Activated CD8-positive, alpha-beta memory T cell treated with anti-CD3 and anti-CD28 coated beads, Interleukin-2, amount 50 U/mL, for 24 hours (primary cell): ENCODE measurements around the gene GPS2.

Source experiments
- DNase-seq: peaks from one replicate; pipeline ENCODE4 v3.0.0-alpha.2; 2020; ENCODE audit errors: extremely low read depth

The GPS2 gene, protein sequence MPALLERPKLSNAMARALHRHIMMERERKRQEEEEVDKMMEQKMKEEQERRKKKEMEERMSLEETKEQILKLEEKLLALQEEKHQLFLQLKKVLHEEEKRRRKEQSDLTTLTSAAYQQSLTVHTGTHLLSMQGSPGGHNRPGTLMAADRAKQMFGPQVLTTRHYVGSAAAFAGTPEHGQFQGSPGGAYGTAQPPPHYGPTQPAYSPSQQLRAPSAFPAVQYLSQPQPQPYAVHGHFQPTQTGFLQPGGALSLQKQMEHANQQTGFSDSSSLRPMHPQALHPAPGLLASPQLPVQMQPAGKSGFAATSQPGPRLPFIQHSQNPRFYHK

DNA sequence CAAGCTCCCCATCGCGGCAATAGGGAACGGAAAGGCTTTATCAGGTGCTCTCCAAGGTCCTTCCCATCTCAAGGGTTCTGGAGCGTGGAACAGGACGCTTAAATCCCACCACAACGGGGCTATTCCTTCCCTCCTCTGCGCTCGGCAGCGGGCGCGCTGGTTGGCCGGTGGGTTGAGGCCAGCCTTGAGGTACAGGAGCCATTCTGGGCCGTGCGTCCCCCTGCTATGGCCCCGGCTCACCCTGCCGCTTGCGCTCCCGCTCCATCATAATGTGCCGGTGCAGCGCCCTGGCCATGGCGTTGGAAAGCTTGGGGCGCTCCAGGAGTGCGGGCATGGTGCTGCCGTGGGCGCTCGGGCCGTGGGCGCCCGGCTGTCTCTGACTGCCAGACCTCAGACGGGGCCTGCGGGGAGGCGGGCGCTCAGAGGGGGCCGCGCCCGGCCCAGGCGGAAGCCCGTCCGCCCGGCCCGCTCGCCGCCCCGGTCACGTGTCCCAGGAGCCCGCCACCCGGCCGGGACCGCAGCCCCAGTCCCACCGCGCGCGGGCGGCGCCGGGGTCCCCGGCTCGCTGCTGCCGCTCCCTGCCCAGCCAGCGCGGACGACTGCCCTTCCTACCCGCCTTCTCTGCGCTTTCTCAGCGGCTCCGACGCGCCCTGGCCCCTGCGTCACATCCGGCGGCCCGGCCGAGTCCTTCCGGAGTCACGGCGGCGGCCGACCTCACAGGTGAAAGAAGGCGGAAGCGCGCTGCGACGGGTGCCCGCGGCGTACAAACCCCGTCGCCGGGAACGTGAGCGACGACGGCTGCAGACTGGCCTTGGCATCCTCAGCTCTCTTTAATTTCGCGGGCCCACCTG, at the start of gene GPS2:
Gene GPS2 (minus strand): TSS at position 642 of the 851 bp plus-strand sequence. CDS start 308 bp downstream, at position 334.
- DNase-seq, result peak; percentile 78

DNA sequence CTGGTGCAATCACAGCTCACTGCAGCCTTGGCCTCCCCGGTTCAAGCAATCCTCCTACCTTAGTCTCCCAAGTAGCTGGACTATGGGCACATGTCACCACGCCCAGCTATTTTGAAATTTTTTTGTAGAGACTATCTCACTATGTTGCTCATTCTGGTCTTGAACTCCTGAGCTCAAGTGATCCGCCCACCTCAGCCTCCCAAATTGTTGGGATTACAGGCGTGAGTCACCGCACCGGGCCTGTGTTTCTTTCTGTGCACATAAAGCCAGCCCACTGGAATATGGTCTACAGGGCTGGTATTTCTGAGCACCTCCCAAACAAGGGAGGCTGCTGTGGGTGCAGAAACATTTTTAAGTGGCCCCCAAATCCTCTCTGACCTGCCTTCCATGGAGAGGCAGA, 48.2 kb upstream of the GPS2 start:
- DNase-seq, result no peak

DNA sequence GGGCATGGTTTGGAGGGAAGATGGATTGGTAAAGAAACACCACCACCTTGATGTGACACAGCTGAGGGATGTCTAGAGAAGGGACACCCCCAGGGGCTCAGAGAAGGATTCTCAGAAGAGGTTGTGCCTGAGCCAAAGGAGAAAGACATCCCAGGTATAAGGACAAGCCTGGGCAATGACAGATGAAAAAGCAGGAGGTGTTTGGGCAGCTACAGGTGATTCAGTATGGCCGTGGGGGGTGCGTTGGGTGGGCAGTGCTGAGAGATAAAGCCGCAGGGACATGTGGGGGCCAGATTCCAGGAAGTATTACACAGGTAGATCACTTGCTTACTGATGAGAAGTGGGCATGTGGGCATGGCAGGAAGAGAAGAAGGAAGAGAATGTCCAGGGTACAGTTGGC, 46.7 kb upstream of the GPS2 start:
- DNase-seq, result no peak

DNA sequence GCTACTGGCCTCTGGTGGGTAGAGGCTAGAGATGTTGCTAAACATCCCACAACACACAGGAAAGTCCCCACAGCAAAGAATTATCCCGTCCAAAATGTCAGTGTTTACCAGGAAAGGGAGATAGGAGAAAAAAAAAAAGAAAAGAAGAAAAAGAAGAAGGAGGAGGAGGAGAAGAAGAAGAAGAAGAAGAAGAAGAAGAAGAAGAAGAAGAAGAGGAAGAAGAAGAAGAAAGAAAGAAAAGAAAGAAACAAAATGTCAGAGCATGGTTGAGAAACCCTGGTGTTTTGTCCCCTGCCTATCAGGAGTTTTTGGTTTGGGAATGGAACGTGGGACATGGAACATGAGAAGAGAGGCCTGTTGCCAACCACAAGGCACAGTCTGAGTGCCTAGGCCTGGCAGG, 42.2 kb upstream of the GPS2 start:
- no peak for DNase-seq

DNA sequence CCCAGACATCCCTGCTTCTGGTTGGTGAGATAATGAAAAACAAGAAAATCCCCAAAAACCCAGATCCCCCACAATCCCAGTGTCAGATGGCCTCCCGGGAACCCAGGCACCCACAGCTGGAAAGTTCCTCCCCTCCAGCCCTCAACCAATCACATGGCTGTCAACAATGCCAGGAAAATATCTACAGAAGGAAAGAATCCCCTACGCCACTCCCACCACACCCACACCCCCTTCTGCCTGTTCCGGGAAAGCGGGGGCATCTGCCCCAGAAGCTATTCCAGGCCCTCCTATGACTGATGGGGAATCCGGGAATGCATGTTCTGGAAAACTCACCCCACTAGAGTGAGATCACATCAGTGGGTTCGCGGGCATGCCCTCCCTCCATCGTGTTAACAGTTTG, 41.6 kb upstream of the GPS2 start:
- DNase-seq, result no peak

DNA sequence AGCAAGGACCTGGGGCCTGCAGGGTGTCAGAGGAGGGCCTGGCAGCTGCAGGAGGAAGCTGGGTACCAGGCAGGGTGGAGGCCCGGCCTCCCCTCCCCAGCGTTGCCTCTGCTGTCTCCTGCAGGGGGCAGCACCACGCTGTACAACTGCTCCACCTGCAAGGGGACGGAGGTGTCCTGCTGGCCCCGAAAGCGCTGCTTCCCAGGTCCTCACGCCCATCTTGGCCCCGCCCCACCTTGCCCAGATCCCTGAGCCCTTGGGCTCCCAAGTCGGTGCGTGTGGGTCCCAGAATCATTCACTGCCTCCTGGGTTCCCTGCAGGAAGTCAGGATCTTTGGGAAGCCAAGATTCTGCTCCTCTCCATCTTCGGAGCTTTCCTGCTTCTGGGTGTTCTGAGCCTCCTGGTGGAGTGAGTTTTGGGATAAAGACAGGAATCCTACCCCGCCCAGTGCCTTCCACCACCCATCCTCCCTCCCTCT, 41.0 kb upstream of the GPS2 start:
- DNase-seq, result peak; percentile 50

DNA sequence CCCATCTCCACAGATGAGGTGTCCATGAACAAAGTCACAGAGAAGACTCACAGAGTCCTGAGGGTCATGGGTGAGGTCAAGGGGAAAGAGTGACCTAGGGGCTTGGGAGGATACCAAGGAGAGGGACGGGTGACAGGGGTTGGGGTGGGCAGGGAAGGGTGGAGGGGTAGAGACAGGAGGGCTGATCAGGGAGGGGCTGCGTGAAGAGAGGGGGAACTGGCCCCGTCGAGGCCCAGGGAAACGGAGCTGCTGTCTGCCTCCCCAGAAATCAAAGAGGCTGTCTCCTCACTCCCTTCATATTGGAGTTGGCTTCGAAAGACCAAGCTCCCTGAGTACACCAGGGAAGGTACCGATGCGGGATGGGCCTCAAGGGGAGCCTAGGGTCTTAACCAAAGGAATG, 40.4 kb upstream of the GPS2 start:
- no peak for DNase-seq

DNA sequence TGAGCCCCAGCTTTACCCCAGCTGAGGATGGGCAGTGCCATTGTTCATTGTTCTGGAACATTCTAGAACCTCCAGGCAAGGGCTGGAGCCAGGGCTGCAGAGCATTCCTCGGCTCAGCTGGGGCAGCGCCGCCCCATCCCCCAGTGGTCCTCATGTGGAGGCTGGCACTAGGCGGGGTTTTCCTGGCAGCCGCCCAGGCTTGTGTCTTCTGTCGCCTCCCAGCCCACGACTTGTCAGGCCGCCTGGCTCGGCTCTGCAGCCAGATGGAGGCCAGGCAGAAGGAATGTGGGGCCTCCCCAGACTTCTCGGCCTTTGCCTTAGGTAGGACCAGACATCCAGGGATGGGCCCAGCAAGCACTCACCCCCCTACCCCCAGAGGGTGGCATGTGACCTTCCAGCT, 39.9 kb upstream of the GPS2 start, which contains the start of gene TMEM95:
Gene TMEM95 (plus strand): TSS at position 104 of the 400 bp plus-strand sequence. CDS start 49 bp downstream, at position 153.
- no peak for DNase-seq

DNA sequence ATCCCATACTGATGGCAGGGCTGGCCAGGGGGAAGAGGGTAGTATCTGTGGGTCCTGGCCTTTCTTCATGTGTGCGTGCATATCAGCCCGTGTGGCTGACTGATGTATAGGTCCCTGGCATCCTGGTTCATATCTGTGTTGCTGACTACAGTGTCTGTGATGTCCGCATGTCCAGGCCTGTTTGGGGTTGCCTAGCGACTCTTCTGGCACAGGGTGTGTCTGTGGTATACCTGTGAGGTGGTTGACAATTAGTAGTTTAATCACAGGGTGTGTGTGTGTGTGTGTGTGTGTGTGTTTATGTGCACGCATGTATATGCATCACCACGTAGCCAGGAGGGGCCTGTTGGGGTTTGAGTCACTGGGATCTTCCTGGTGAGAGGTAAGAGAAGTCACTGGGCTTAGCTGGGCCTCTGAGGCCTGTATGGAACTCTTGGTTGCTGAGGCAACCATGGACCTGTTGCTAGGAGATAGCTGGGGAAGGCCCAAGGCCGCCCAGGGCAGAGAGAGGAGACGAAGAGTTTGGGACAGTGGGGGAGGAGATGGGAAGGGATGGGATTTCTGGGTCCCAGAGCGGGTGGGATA, 39.2 kb upstream of the GPS2 start:
- DNase-seq, result no peak

DNA sequence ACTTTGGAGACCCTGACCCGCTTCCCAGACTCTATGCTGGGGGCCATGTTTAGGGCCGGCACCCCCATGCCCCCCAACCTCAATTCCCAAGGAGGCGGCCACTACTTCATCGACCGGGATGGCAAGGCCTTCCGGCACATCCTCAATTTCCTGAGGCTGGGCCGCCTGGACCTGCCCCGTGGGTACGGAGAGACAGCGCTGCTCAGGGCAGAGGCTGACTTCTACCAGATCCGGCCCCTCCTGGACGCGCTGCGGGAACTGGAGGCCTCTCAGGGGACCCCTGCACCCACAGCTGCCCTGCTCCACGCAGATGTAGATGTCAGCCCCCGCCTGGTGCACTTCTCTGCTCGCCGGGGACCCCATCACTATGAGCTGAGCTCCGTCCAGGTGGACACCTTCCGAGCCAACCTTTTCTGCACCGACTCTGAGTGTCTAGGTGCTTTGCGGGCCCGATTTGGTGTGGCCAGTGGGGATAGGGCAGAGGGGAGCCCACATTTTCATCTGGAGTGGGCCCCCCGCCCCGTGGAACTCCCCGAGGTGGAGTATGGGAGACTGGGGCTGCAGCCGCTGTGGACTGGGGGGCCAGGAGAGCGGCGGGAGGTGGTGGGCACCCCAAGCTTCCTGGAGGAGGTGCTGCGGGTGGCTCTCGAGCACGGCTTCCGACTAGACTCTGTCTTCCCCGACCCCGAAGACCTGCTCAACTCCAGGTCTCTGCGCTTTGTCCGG, 37.9 kb upstream of the GPS2 start:
- no peak for DNase-seq

DNA sequence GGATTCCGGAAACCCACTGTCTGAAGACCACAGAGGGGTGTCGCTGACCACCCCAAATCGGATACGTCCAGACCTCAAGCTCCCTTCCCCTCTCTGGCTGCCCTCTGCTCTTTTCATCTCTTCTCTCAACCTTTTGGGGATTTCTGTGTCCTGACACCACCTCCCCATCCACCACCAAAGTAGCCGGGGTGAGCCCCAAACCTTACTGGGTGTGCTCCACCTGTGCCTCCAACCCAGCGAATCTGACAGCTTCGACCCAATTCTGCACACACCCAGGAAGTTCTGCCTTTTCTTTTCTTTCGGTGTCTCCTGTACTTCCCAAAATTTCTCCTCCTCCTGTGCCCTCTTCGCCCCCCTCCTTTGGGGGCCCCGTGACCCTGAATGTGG, 37.3 kb upstream of the GPS2 start:
- DNase-seq, result no peak

DNA sequence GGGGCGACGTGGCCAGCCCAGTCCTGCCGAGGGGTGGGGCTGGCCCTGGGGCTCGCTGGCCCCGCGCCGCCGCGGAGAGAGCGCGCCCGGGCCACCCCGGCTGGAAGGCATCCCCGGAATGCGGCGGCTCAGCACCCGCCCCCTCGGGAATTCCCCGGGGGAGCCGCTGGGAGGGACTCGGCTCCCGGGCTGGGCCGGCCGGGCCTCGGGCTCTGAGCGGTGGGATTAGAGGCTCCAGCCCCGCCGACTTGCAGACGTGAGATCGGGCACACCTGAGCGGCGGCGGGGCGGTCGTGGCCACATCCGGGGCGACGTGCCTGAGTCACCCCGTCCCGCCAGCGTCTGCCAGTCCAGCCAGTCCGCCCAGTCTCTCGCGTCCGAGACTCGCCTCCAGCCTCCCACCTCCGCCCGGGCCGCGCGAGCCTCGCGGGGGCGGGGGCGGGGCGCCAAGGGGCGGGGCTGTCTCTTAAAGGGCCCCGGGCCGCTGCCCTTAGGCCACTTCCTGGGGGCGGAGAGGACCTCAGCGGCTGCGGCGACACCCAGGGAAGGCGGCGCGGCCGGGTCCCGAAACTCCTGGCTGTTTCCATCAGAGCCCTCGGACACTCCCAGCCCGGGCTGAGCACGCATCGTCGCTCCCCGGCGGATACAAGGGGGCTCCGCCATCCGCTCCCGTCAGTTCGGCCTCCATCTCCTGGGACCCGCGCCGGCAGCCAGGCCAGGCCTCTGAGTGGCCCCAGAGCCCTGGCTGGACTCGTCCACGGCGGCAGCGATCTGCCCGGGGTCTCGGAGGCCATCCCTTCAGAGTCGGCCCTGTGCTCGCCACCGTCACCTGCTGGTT, 36.7 kb upstream of the GPS2 start, which contains the start of gene KCTD11:
Gene KCTD11 (plus strand): TSS at position 498 of the 838 bp plus-strand sequence.
- no peak for DNase-seq

DNA sequence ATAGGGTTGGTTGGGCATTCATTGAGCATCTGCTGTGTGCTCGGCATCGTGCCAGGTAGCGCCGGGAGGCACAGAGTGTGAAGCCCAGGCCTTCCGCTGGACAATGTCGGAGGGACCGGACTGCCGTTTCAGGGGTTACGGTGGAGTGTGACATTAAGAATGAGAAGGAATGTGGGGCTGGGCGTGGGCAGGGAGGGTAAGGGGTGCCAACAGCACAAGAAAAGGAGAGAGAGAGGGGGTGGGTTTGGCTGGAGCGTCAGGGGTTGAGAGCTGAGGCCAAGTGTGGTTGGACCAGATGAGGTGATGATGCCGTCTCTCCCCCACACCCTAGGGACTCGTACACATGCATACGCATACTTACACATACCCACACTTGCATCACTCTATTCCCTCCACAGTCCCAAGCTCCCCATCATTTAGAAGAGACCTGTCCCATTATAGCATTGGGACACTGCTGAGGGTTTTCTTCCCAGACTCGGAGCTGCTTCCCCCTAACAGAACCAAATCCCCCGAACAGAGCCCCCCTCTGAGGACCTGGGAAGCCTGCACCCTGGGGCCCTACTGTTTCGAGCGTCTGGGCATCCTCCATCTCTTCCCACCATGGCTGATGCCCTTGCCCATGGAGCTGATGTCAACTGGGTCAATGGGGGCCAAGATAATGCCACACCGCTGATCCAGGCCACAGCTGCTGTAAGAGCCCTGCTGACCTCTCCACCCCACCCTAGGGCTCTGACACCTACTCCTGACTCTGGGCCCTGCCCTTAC, 33.5 kb upstream of the GPS2 start:
- DNase-seq, result no peak

DNA sequence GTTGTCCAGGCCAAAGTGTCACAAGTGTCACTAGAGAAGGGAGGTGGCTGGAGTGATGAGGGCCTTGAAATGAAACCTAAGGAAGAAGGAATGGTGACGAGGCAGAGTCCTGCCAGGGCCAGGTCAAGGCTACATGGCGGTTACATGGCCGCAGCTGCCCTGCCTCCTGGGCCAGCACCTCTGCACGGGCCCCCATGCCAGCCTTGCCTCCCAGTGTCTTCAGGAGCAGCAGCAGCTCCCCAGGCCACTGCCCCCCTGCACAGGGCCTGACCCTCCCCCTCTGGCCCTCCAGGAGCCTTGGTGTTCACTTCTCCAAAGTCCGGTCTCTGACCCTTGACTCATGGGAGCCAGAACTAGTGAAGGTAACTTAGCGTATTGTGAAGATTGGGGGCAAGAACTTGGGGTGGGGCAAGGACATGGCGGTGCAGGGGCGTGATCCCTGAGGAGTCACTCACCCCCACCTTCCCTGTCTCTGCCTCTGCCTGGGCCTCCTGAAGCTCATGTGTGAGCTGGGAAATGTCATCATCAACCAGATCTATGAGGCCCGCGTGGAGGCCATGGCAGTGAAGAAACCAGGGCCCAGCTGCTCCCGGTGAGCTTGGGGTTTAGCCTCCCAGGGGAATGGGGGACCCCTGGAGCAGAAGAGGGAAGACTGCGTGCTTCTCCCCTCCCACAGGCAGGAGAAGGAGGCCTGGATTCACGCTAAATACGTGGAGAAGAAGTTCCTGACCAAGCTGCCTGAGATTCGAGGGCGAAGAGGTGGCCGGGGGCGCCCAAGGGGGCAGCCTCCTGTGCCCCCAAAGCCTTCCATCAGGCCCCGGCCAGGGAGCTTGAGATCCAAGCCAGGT, 32.7 kb upstream of the GPS2 start:
- DNase-seq, result no peak

DNA sequence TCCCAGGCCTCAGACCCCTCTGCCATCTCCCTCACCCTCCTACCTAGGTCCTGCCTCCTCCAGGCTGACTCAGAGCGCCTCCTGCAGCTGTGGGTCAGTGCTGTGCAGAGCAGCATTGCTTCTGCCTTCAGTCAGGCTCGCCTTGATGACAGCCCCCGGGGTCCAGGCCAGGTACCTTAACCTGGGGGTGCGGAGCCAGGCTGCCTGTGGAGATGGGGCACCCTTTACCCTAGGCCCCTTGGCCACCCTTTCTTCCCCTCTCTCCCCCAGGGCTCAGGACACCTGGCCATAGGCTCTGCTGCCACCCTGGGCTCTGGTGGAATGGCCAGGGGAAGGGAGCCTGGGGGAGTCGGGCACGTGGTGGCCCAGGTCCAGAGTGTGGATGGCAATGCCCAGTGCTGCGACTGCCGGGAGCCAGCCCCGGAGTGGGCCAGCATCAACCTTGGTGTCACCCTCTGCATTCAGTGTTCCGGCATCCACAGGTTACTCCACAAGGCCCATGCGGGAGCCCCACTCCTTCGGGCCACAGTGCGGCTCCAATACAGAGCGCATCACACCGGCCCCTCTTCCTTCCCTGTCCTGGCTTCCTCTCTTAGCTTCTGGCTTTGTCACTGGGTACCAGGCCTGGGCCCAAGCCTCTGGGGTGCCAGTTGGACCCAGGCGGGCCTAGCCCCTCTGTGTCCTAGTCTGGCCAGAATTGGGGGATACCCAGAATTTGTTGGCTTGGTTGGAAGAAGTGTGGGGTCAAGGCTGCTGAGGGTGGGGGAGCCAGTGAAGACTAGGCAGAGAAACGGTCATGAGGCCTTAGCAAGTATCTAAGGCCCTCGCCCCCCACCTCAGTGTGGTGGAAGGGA, 31.8 kb upstream of the GPS2 start:
- no peak for DNase-seq

DNA sequence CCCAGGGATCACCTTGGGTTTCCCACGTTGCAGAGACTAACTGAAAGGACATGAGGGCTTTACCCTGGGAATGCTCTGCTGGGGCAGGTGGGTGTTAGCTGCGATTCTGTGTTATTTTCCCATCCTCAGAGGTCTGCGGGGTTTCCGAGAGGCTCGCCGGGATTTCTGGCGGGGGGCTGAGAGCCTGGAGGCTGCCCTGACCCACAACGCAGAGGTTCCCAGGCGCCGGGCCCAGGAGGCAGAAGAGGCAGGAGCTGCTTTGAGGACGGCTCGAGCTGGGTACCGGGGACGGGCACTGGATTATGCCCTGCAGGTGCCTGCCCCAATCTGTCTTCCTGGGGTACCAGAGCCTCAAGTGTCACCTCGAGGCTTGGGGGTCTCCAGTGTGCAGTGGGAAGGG, 28.1 kb upstream of the GPS2 start:
- DNase-seq, result no peak

DNA sequence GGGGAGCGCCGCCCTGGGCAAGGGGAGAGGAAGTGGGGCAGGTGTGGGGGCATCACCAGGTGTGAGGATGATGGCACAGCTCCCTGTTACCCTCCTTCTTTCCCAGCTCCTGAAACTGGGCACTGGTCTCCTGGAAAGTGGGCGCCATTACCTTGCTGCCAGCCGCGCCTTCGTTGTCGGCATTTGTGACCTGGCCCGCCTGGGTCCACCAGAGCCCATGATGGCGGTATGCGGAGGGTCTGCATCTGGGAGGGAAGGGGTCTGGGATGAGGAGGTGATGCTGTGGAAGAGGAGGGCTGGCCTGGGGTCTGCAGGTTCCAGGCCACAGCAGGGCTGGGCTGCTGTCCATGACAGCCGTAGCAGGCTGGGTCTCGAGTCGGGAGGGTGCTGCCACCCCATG, 26.7 kb upstream of the GPS2 start:
- no peak for DNase-seq

DNA sequence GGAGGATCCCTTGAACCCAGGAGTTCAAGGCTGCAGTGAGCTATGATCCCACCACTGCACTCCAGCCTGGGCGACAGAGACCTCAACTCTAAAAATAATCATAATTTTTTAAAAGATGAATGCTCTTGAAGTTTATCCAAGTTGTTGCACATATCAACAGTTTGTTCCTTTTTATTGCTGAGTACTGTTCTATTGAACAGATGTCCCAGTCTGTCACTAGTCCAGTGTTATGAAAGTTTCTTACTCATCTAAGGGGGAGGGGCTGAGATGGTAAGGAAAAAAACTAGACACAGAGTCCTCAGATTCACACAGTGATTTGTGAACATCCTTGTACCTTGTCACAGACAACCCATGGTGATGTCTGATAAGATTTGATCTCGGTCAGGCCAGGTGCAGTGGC, 25.0 kb upstream of the GPS2 start:
- no peak for DNase-seq
